GM23248 (cell line): ENCODE measurements around the gene C3. TPM values are rescaled to one million over a fixed set of nuclear protein-coding genes. Genes with fewer than 3 reads are reported as not detected.
A peak's percentile ranks its signal among the peaks of the same experiment; 100 is the strongest.

Source experiments
- DNase-seq: peaks from one replicate; pipeline ENCODE4 v3.0.0-alpha.2; 2015
- H2AFZ ChIP-seq: fragments of 200-600 bp; sonication (generic); 2 replicates; pipeline ENCODE4 v1.6.1; 2016; ENCODE audit warnings: antibody characterized with exemption
- H3F3A ChIP-seq: fragments of 200-600 bp; sonication (generic); 2 replicates; pipeline ENCODE4 v1.6.1; 2016; ENCODE audit warnings: mild to moderate bottlenecking, antibody characterized with exemption, mixed run types; ENCODE audit not compliant: insufficient read depth
- H3K27ac ChIP-seq: fragments of 200-600 bp; sonication (generic); 2 replicates; pipeline ENCODE4 v1.5.1; 2016; ENCODE audit warnings: mild to moderate bottlenecking
- H3K27me3 ChIP-seq: fragments of 200-600 bp; sonication (generic); replicated peaks from 2 replicates; pipeline ENCODE4 v1.6.1; 2016; ENCODE audit warnings: mild to moderate bottlenecking; ENCODE audit not compliant: insufficient read depth
- H3K36me3 ChIP-seq: fragments of 200-600 bp; sonication (generic); 2 replicates; pipeline ENCODE4 v1.6.1; 2016; ENCODE audit warnings: low read depth, mild to moderate bottlenecking
- H3K4me1 ChIP-seq: fragments of 200-600 bp; sonication (generic); 2 replicates; pipeline ENCODE4 v1.6.1; 2016; ENCODE audit warnings: mild to moderate bottlenecking; ENCODE audit not compliant: insufficient read depth
- H3K4me2 ChIP-seq: fragments of 200-600 bp; sonication (generic); one replicate; pipeline ENCODE4 v1.6.1; 2016; ENCODE audit warnings: mild to moderate bottlenecking; ENCODE audit not compliant: unreplicated experiment
- H3K4me3 ChIP-seq: fragments of 200-600 bp; sonication (generic); 2 replicates; pipeline ENCODE4 v1.5.1; 2016; ENCODE audit warnings: mild to moderate bottlenecking
- H3K79me2 ChIP-seq: fragments of 200-600 bp; sonication (generic); 2 replicates; pipeline ENCODE4 v1.6.1; 2016; ENCODE audit warnings: mild to moderate bottlenecking; ENCODE audit not compliant: insufficient read depth
- H3K9ac ChIP-seq: fragments of 200-600 bp; sonication (generic); 2 replicates; pipeline ENCODE4 v1.6.1; 2016; ENCODE audit warnings: mild to moderate bottlenecking
- H3K9me2 ChIP-seq: fragments of 200-600 bp; sonication (generic); 2 replicates; pipeline ENCODE4 v1.6.1; 2016; ENCODE audit warnings: mixed run types, mild to moderate bottlenecking, moderate library complexity; ENCODE audit not compliant: insufficient read depth
- H3K9me3 ChIP-seq: fragments of 200-600 bp; sonication (generic); one replicate; pipeline ENCODE4 v1.6.1; 2017; ENCODE audit warnings: low read depth
- H4K20me1 ChIP-seq: fragments of 200-600 bp; sonication (generic); 2 replicates; pipeline ENCODE4 v1.6.0; 2016; ENCODE audit not compliant: insufficient read depth
- EZH2 ChIP-seq: fragments of 200-600 bp; sonication (generic); IDR thresholded peaks from 2 replicates; pipeline ENCODE4 v1.6.1; 2018; ENCODE audit warnings: antibody characterized with exemption, mild to moderate bottlenecking; ENCODE audit not compliant: insufficient read depth, poor library complexity, severe bottlenecking
- EZH2phosphoT487 ChIP-seq: fragments of 200-600 bp; sonication (generic); IDR thresholded peaks from 2 replicates; pipeline ENCODE4 v1.6.1; 2018; ENCODE audit warnings: antibody characterized with exemption, moderate library complexity, mild to moderate bottlenecking, low read depth; ENCODE audit not compliant: insufficient read depth
- WGBS, 2 experiments: methylation state at CpG; one replicate each; pipeline ENCODE4 v1.1.6; 2015 to 2017; ENCODE audit warnings: low lambda C conversion rate in 2 of 2, low coverage in 1 of 2; ENCODE audit errors: missing lambda C conversion rate in 2 of 2; 5-methylcytosine and 5-hydroxymethylcytosine counted together
- in situ Hi-C: fragments of 300-500 bp; cut with MboI; formaldehyde crosslinking; loops from 2 replicates; pipeline ENCODE4 v1.15.0; 2020
- polyA plus RNA-seq: library from polyadenylated mRNA; unstranded; fragments of >200 nt; fragmentation: Nextera tagmentation; extraction: Ambion mirVana; gene quantifications from 2 replicates; pipeline ENCODE4 v1.2.1, GENCODE V29; 2016
- total RNA-seq: library from RNA; depleted of rRNA; stranded (reverse); fragments of >200 nt; shearing (Covaris generic); gene quantifications from 2 replicates; pipeline ENCODE4 v1.2.3, GENCODE V29; 2014

C3 gene
- total and polyA plus RNA-seq, 2 experiments from 2014 or later, result 3.1 to 3.5 TPM

DNA sequence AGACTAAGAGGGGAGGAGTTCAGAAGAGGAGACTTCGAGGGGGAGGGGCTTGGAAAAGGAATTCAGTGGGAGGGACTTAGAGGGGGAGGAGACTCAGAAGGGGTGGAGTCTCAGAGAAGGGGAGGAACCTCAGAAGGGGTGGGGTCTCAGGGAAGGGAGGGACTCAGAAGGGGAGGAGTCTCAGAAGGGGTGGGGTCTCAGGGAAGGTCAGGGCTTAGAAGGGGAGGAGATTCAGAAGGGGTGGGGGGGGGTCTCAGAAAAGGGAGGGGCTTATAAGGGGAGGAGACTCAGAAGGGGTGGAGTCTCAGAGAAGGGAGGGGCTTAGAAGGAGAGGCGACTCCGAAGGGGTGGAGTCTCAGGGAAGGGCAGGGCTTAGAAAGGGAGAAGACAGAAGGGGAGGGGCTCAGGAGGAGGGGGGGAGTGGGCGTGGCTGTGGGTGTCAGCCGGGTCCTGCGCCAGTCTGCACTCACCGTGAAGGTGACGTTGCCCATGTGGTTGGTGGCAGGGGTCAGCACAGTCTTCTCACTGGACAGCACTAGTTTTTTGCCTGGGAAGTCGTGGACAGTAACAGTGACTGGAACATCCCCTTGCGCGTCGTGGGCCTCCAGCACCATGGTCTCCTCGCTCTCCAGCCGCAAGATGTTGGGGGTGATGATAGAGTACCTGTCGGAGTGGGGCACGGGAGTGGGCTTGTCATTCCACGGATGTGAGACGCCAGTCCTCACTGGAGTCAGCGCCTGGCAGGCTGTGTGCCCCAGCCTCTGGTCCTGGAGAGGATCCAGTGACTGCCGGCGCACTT is 1.5 kb downstream of the C3 start:
- 77 to 78% methylated on average over 16 to 21 of the region's 21 CpGs for WGBS, 2 experiments

DNA sequence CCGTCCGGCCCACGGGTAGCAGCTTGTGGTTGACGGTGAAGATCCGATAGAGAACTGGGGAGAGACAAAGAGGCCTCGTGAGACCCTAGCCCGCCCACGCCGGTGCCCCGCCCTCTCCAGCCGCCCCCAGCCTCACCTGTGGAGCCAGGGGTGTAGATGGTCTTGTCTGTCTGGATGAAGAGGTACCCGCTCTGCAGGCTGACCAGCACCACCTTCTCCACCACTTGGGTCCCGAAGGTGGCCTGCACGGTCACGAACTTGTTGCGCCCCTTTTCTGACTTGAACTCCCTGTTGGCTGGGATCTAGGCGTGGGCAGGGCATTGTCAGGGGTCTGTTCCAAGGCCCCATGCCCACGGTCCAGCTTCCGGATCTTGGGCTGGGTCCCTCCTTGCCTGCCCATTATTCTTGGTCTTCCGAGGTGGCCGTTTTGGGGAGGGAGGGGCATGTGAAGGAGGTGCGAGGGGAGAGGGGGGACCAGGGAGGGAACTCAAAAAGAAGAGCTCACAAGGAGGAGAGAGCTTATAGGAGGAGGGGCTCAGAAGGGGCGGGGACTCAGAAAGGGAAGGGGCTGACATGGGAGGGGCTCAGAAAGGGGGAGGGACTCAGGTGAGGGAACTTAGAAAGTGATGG is 2.2 kb downstream of the C3 start:
- H3K4me2 ChIP-seq, result no peak overlapping the region
- H3F3A ChIP-seq, result peaks cover 4% of the 10 kb centered on the region; the same call in 1 of the 2 replicates
- no peaks in the 10 kb centered on the region for H4K20me1 ChIP-seq
- H3K27ac ChIP-seq, result no peak overlapping the region
- TF ChIP-seq EZH2, result no peak
- no peak for TF ChIP-seq EZH2phosphoT487
- no peaks in the 10 kb centered on the region for H3K79me2 ChIP-seq
- no peaks in the 10 kb centered on the region for H3K36me3 ChIP-seq
- H3K27me3 ChIP-seq, result no peaks in the 10 kb centered on the region
- H3K9me2 ChIP-seq, result no peaks in the 10 kb centered on the region
- in situ Hi-C loops, result no loop called here
- no peak overlapping the region for H3K4me3 ChIP-seq
- no peak overlapping the region for H3K9ac ChIP-seq
- 84 to 85% methylated on average over 20 to 23 of the region's 23 CpGs for WGBS, 2 experiments
- peaks cover 17% of the 10 kb centered on the region for H3K4me1 ChIP-seq
- no peak for DNase-seq
- no peak overlapping the region for H2AFZ ChIP-seq
- no peaks in the 10 kb centered on the region for H3K9me3 ChIP-seq

More for the DNA sequence above, 1.5 kb downstream of the C3 start:
- no peak overlapping the region for H3K4me2 ChIP-seq
- H3F3A ChIP-seq, result peaks cover 4% of the 10 kb centered on the region; the same call in 1 of the 2 replicates
- TF ChIP-seq EZH2, result no peak
- no peak for TF ChIP-seq EZH2phosphoT487
- peaks cover 19% of the 10 kb centered on the region for H3K4me1 ChIP-seq
- DNase-seq, result peak; percentile 58
- H3K4me3 ChIP-seq, result no peak overlapping the region
- H3K36me3 ChIP-seq, result no peaks in the 10 kb centered on the region
- H3K9me2 ChIP-seq, result no peaks in the 10 kb centered on the region
- no peaks in the 10 kb centered on the region for H4K20me1 ChIP-seq
- no peak overlapping the region for H3K27ac ChIP-seq
- no peaks in the 10 kb centered on the region for H3K9me3 ChIP-seq
- no peak overlapping the region for H3K9ac ChIP-seq
- H3K27me3 ChIP-seq, result no peaks in the 10 kb centered on the region
- no peak overlapping the region for H2AFZ ChIP-seq
- in situ Hi-C loops, result no loop called here
- H3K79me2 ChIP-seq, result no peaks in the 10 kb centered on the region

DNA sequence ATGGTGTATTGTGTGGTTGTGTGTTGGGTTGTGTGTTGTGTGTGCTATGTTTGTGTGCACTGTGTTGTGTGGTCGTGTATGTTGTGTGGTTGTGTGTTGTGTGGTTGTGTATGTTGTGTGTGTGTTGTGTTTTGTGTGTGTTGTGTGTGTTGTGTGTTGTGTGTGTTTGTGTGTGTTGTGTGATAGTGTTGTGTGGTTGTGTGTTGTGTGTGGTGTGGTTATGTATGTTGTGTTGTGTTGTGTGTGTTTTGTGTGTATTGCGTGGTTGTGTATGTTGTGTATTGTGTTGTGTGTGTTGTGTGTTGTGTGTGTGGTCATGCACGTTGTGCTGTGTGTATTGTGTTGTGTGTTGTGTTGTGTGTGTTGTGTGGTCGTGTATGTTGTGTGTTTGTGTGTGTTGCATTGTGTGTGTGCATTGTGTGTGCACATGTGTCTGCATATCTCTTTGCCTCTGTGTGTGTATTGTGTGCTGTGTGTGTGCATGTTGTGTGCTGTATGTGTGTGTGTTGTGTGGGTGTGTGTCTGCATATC is 2.9 kb downstream of the C3 start:
- H3K27ac ChIP-seq, result no peak overlapping the region
- H4K20me1 ChIP-seq, result no peaks in the 10 kb centered on the region
- 89 to 92% methylated on average over 4 of the region's 4 CpGs for WGBS, 2 experiments
- H3K9me2 ChIP-seq, result no peaks in the 10 kb centered on the region
- H3K4me2 ChIP-seq, result no peak overlapping the region
- H3K36me3 ChIP-seq, result no peaks in the 10 kb centered on the region
- peaks cover 4% of the 10 kb centered on the region; the same call in 1 of the 2 replicates for H3F3A ChIP-seq
- DNase-seq, result no peak
- no peaks in the 10 kb centered on the region for H3K9me3 ChIP-seq
- H3K79me2 ChIP-seq, result no peaks in the 10 kb centered on the region
- TF ChIP-seq EZH2 (no peak), EZH2phosphoT487 (no peak)
- in situ Hi-C loops, result no loop called here
- H3K9ac ChIP-seq, result no peak overlapping the region
- H2AFZ ChIP-seq, result no peak overlapping the region
- no peak overlapping the region for H3K4me3 ChIP-seq
- H3K27me3 ChIP-seq, result no peaks in the 10 kb centered on the region
- peaks cover 10% of the 10 kb centered on the region for H3K4me1 ChIP-seq

DNA sequence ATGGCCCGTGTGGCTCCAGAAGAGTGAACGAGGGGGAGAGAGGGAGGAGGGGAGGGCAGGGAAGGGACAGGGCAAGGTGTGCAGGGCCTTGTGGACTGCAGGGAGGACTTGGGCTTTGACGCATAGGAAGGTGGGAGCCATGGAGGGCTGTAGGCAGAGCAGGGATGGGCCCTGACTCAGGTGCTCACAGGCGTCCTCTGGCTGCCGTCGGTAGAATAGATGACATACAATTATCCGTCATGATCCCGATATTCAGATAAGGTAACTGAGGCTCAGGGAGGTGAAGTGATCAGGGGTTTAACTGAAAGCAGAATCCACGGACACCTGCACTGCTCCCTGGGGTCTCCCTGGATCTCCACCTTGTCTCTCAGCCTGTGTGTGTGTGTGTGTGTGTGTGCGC is 3.4 kb downstream of the C3 start:
- 91 to 93% methylated on average over 9 to 10 of the region's 10 CpGs for WGBS, 2 experiments
- in situ Hi-C loops, result no loop called here

More for the DNA sequence above, 3.4 kb downstream of the C3 start:
- no peaks in the 10 kb centered on the region for H4K20me1 ChIP-seq
- H3K4me3 ChIP-seq, result no peak overlapping the region
- TF ChIP-seq EZH2phosphoT487 (no peak), EZH2 (no peak)
- no peaks in the 10 kb centered on the region for H3K9me2 ChIP-seq
- H2AFZ ChIP-seq, result no peak overlapping the region
- no peak overlapping the region for H3K4me2 ChIP-seq
- no peaks in the 10 kb centered on the region for H3K9me3 ChIP-seq
- H3F3A ChIP-seq, result no peaks in the 10 kb centered on the region
- no peak overlapping the region for H3K9ac ChIP-seq
- no peaks in the 10 kb centered on the region for H3K79me2 ChIP-seq
- no peaks in the 10 kb centered on the region for H3K36me3 ChIP-seq
- H3K27me3 ChIP-seq, result no peaks in the 10 kb centered on the region
- H3K4me1 ChIP-seq, result peaks cover 10% of the 10 kb centered on the region
- DNase-seq, result no peak
- H3K27ac ChIP-seq, result no peak overlapping the region
